ENCODE measurements around the gene FAM117B.

The FAM117B gene

DNA sequence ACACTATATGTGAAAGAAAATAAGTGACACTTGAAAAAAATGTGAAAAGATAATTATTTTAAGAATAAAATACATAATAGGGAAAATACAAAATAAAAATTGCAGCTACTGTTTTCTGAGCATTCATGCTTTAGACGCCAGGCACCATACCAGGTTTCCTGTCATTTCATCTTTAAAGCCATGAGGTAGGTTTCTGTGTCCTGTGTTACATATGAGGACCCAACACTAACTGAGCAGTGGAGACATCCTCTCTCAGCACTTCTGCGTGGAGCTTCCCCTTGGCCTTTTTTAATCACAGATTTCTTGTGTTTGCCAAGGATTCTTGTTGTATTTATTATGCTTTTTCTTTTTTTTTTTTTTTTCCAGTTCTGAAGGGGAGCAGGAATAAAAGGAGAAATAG, 117.3 kb downstream of the FAM117B start:
- Mint-ChIP-seq H3K9me3 (no peaks in the 10 kb centered on the region), H3K27me3 (no peaks in the 10 kb centered on the region), H3K27ac (no peak overlapping the region), H3K4me1 (ENCODE audit: low read depth) (peaks cover 42% of the 10 kb centered on the region), H3K36me3 (ENCODE audit: low read depth) (peaks cover 17% of the 10 kb centered on the region), H3K4me3 (no peak overlapping the region)

DNA sequence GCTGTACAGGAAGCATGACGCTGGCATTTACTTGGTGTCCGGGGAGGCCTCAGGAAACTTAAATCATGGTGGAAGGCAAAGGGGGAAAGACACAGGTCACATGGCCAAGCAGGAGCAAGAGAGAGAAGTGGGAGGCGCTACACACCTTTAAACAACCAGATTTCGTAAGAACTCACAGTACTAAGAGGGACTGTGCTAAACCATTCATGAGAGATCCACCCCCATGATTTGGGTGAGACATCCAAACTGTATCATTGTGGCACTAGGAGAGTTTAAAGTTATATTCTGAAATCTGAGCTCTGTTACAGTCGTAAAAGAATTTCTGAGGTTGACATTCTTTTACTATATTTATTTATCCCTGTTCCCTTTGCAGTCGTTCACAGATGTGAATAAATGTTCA, 120.2 kb downstream of the FAM117B start:
- no peaks in the 10 kb centered on the region for H3K27me3 Mint-ChIP-seq
- H3K4me3 Mint-ChIP-seq, result no peak overlapping the region
- H3K4me1 Mint-ChIP-seq (ENCODE audit: low read depth), result peaks cover 37% of the 10 kb centered on the region
- H3K9me3 Mint-ChIP-seq, result no peaks in the 10 kb centered on the region
- peaks cover 35% of the 10 kb centered on the region for H3K36me3 Mint-ChIP-seq (ENCODE audit: low read depth)
- peak overlapping the region; percentile 19 for H3K27ac Mint-ChIP-seq

DNA sequence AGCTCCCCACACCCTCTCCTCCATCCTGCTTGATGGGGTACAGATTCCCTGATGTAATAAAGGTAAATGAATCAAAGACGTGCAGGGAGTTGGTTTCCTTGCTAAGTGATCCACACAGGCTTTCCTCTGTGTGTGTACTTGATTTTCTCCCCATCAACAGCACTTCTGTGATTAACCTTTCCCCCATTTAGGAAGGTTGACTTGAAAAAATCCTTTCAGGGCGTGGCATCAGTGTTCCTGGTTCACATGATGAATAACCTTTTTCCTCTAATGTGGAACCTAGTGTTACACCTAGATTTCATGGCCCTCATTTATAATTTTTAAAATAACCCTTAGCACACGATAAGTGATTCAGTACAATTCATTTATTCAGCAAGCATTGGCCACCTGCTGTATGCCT, 121.8 kb downstream of the FAM117B start:
- Mint-ChIP-seq H3K27me3 (no peaks in the 10 kb centered on the region), H3K36me3 (ENCODE audit: low read depth) (peaks cover 47% of the 10 kb centered on the region), H3K4me1 (ENCODE audit: low read depth) (peaks cover 30% of the 10 kb centered on the region), H3K4me3 (no peak overlapping the region), H3K27ac (no peak overlapping the region), H3K9me3 (no peaks in the 10 kb centered on the region)

DNA sequence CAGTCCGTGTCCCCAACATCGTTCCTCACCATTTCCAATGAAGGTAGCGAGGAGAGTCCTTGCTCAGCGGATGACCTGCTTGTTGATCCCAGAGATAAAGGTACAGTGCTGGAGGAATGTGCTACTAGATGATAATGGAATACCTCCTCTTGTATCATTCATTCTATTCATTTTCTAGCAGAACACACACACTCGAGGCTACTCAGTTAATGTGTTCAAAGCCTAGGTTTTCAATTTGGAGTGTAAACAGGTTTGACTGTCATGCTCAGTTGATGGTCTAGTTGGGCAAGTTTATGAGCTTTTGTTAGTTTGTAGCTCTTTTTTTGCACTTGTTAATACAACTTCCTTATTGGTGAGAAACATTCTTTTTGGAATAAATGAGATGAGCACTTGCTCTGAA, 122.6 kb downstream of the FAM117B start:
- Mint-ChIP-seq H3K27ac (no peak overlapping the region), H3K9me3 (no peaks in the 10 kb centered on the region), H3K4me3 (no peak overlapping the region), H3K36me3 (ENCODE audit: low read depth) (peaks cover 47% of the 10 kb centered on the region), H3K4me1 (ENCODE audit: low read depth) (peaks cover 29% of the 10 kb centered on the region), H3K27me3 (no peaks in the 10 kb centered on the region)

DNA sequence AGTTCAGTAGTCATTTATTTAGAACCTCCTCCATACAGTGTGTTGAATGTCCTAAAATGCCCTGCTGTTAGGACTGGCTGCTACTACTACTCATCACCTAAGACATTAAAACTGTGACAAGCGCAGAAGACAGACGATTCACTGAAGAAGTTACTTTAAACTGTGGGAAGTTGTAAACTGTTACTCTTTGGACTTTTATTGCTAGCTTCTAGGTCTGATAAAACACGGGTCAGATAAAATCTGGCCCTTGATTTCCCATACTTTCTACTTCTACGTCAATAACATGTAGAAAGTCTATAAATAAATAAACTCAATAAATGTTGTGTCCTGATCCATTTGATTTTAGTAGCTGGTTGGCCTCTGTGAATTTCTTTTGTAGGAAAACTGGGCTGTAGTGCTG, 123.4 kb downstream of the FAM117B start:
- Mint-ChIP-seq H3K27ac (no peak overlapping the region), H3K4me3 (no peak overlapping the region), H3K4me1 (ENCODE audit: low read depth) (peaks cover 33% of the 10 kb centered on the region), H3K27me3 (no peaks in the 10 kb centered on the region), H3K9me3 (no peaks in the 10 kb centered on the region), H3K36me3 (ENCODE audit: low read depth) (peaks cover 48% of the 10 kb centered on the region)

DNA sequence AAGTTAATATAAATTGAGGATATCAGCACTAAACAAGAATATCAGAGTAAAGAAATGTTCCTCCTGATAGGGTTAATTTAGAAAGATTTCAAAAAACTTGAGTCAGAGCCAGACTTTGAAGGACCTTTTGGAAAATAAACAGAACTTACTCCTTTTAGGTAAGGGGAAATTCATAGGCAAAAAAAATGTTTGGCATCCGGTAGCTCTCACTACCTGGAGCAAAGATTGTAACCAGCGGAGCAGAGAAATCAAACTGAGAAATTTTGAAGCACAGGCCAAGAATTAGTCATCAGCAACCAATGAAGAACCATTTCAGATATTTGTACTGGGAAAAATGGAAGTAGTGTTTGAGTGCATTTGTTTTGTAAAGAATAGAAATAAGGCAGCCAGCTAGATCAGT, 123.8 kb downstream of the FAM117B start:
- Mint-ChIP-seq H3K9me3 (no peaks in the 10 kb centered on the region), H3K27ac (no peak overlapping the region), H3K27me3 (no peaks in the 10 kb centered on the region), H3K36me3 (ENCODE audit: low read depth) (peaks cover 48% of the 10 kb centered on the region), H3K4me3 (no peak overlapping the region), H3K4me1 (ENCODE audit: low read depth) (peaks cover 33% of the 10 kb centered on the region)

DNA sequence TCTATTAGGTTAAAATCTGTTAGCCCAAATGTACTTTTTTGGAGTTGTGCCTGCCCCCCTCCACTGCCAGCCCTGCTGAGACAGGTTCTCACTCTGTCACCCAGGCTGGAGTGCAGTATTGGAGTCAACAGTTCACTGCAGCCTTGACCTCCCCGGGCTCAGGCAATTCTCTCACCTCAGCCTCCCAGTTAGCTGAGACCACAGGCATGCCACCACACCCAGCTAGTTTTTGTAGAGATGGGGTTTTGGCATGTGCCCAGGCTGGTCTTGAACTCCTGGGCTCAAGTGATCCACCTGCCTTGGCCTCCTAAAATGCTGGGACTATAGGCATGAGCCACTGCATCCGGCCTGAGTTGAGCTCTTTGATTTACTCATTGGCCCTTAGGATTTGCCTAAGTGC, 126.1 kb downstream of the FAM117B start:
- Mint-ChIP-seq H3K4me1 (ENCODE audit: low read depth) (peaks cover 40% of the 10 kb centered on the region), H3K27ac (no peak overlapping the region), H3K9me3 (no peaks in the 10 kb centered on the region), H3K4me3 (no peak overlapping the region), H3K27me3 (no peaks in the 10 kb centered on the region), H3K36me3 (ENCODE audit: low read depth) (peaks cover 57% of the 10 kb centered on the region)

DNA sequence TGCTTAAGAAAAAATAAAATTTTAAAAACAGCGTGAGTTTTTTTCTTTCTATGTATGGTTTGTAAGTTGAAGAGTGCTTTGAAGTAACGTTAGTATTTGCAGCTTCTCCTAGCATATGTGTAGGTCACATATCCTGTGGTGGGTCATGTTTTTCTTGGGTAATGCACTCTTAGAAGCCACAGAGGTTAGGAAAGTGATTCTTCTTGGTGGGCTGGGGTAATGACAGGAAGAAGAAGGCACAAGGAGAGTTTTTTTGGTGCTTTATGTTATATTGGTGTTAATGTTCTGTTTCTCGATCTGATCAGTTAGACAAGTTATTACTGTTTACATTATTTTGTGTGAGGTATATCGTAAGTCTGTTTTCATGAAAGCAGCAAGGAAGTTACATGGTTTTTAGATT, 127.8 kb downstream of the FAM117B start:
- H3K36me3 Mint-ChIP-seq (ENCODE audit: low read depth), result peaks cover 54% of the 10 kb centered on the region
- H3K9me3 Mint-ChIP-seq, result no peaks in the 10 kb centered on the region
- peak overlapping the region; percentile 70 for H3K4me3 Mint-ChIP-seq
- peak overlapping the region; percentile 90 for H3K27ac Mint-ChIP-seq
- H3K4me1 Mint-ChIP-seq (ENCODE audit: low read depth), result peaks cover 40% of the 10 kb centered on the region
- H3K27me3 Mint-ChIP-seq, result no peaks in the 10 kb centered on the region

DNA sequence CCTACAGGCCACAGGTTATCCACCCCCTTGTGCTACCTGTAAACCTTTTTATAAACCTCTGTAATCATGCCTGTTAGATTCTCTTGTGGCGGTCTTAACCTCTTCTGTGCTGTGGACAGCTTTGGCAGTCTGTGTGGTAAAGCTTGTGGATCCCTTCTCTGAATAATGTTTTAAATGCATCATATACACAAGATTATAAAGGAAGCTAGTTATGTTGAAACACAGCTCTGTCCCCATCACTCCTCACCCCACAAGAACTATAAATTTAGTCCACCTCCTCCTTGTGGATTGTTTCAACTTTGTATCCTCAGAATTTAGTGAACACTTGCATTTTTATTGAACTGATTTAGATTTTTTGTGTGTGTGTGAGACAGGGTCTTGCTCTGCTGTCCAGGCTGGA, 129.1 kb downstream of the FAM117B start:
- Mint-ChIP-seq H3K4me1 (ENCODE audit: low read depth) (peaks cover 48% of the 10 kb centered on the region), H3K27ac (peak overlapping the region; percentile 90), H3K27me3 (no peaks in the 10 kb centered on the region), H3K4me3 (peak overlapping the region; percentile 70), H3K9me3 (no peaks in the 10 kb centered on the region), H3K36me3 (ENCODE audit: low read depth) (peaks cover 47% of the 10 kb centered on the region)

DNA sequence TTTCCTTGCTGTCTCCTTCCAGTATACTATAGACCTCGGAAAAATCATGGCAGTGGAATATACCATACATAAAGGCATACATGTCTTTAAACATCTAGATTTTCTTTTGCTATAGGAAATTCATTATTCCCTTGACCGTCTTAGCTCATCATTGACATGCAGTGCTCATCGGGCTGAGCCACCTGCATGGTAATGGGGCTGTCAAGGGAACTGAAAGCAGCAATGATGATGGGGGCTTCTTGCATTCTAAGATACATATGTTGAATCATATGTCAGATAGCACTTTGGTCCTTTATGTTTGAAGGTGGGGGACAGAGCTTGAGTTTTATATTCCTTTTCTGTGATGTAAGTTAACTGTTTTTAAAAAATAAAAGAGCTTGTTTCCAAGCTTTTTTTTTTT, 130.2 kb downstream of the FAM117B start:
- Mint-ChIP-seq H3K4me1 (ENCODE audit: low read depth) (peaks cover 57% of the 10 kb centered on the region), H3K9me3 (no peaks in the 10 kb centered on the region), H3K36me3 (ENCODE audit: low read depth) (peaks cover 50% of the 10 kb centered on the region), H3K27me3 (no peaks in the 10 kb centered on the region), H3K4me3 (no peak overlapping the region), H3K27ac (no peak overlapping the region)

DNA sequence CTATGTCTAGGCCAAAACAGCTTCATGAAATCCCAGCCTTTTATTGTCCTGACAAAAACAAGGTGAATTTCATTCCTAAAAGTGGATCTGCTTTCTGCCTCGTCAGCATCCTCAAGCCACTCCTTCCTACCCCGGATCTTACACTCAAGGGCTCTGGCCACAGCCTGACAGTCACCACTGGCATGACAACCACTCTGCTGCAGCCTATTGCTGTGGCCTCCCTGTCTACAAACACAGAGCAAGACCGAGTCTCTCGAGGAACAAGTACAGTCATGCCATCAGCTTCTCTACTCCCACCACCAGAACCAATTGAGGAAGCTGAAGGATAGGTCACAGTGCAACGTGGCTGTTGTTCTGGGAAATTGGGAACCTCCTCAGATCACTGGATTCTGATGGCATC, 130.7 kb downstream of the FAM117B start:
- Mint-ChIP-seq H3K9me3 (no peaks in the 10 kb centered on the region), H3K36me3 (ENCODE audit: low read depth) (peaks cover 47% of the 10 kb centered on the region), H3K4me1 (ENCODE audit: low read depth) (peaks cover 57% of the 10 kb centered on the region), H3K4me3 (no peak overlapping the region), H3K27me3 (no peaks in the 10 kb centered on the region), H3K27ac (no peak overlapping the region)

DNA sequence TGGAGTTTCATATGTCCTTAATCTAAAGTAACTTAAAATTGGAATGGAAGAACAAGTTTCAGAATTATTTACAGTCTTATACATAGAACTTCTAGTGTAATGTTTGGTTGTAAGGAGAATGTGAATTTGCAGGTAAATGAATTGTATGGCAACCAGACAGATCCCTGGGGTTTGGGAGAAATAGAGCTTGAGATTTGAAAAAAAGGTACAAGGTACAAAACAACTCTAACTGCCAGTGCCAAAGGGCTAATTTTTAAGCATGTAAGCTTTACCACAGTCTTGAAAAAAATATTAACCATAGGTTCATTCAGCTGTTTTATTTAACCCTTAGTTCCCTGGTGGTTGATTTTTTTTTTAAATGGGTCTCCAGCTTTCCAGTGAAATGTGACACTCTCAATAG, 133.5 kb downstream of the FAM117B start:
- Mint-ChIP-seq H3K4me1 (ENCODE audit: low read depth) (peaks cover 34% of the 10 kb centered on the region), H3K27ac (no peak overlapping the region), H3K9me3 (no peaks in the 10 kb centered on the region), H3K27me3 (no peaks in the 10 kb centered on the region), H3K36me3 (ENCODE audit: low read depth) (peaks cover 46% of the 10 kb centered on the region), H3K4me3 (no peak overlapping the region)

DNA sequence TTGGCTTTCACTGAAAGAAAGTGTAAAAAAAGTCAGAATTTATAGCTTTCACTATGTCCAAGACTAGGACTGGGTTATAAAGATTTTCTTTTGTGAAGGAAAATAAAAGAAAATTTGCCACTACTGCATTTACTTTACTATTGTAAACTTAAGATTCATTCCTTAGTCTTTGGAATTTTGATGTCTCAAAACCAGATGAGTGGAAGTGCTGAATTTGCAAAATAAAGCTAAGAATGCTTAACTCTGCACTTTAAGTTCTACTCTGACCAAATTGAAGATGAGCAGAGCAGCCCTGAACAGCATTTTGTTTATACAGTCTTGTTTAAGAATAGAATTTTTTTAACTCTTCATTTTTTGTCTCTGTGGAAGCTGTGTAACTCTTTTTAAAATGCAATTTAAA, 134.4 kb downstream of the FAM117B start:
- Mint-ChIP-seq H3K4me3 (no peak overlapping the region), H3K27ac (no peak overlapping the region), H3K4me1 (ENCODE audit: low read depth) (peaks cover 26% of the 10 kb centered on the region), H3K27me3 (no peaks in the 10 kb centered on the region), H3K9me3 (no peaks in the 10 kb centered on the region), H3K36me3 (ENCODE audit: low read depth) (peaks cover 42% of the 10 kb centered on the region)

DNA sequence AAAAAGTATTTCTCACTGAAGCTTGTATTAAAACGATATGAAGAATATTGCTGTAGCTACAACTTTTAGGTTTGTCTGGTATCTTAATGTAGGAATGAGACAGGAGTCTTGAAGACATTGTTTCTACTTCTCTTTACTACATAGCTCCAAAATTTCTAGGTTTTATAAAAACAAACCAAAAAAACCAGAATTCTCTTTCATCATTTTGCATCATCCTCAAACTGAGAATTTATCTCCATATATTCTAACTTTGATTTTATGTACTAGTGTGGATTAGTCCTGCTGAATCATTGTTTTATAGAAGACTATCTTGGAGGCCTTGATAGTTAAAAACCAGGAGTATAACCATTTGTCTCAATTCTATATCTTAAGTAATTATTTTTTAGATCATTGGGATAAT, 136.6 kb downstream of the FAM117B start:
- no peaks in the 10 kb centered on the region for H3K9me3 Mint-ChIP-seq
- H3K4me1 Mint-ChIP-seq (ENCODE audit: low read depth), result peaks cover 18% of the 10 kb centered on the region
- no peak overlapping the region for H3K4me3 Mint-ChIP-seq
- peaks cover 43% of the 10 kb centered on the region for H3K36me3 Mint-ChIP-seq (ENCODE audit: low read depth)
- no peaks in the 10 kb centered on the region for H3K27me3 Mint-ChIP-seq
- no peak overlapping the region for H3K27ac Mint-ChIP-seq

DNA sequence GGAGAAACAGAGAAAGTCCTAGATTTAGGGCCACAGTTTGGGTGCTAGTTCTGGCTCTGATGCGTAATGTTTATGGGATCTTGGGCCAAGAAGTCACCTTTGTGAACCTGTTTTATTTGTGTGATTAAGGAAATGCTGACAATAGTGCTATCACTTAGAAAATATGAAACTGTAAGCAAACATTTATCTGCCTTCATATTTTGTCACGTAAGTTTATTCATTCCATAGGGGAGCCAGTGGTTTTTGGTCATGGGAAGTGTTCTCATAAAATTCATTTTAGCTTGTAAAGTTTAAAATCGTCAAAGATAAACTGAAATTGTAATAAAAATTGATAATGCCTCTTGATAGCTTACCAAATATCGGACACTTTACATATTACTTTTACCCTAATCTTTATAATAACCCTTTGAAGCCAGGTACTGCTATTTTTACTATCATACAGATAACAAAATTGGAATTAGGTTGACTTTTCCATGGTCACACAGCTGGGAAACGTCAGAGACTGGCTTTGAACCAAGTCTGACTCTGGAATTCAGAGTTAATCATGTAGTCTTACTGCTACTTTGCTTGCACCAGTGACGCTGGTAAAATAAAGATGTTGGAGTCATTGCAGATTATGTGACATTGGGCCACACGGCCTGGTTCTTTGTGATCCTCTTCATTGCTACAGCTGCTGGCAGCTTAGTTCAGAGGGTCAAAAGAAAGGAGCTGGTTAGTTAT, 137.1 kb downstream of the FAM117B start:
- Mint-ChIP-seq H3K4me1 (ENCODE audit: low read depth) (peaks cover 18% of the 10 kb centered on the region), H3K27ac (no peak overlapping the region), H3K27me3 (no peaks in the 10 kb centered on the region), H3K9me3 (no peaks in the 10 kb centered on the region), H3K4me3 (no peak overlapping the region), H3K36me3 (ENCODE audit: low read depth) (peaks cover 48% of the 10 kb centered on the region)

DNA sequence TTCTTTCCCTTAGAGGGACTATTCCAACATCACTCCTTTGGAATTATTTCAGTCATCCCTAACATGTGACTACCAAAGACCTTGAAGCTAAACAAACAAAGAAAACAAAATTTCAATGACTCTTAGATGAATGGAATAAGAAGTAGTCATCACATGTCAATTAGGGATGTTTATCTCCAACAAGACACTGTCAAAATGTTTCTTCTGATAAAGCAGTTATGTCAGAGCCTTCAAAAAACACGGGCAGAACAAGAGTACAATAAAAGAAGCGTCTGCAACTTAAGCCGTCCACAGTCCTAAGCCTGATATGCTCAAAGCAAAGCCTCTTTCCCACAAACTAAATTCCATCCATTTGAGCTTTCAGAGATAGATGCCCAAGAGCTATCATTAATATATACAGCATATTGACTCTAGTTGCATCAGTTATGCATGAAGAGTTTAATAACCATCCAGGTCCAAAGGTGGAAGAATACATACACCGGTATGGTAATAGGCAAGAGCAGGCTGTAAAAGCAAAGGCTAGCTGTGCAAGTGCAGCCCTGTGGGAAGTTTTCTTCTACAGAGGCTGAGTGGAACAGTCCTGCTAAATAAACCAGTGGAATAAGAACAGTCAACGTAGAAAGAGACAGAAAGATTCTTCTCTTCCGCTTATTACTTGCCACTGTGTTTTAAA, 138.7 kb downstream of the FAM117B start:
- Mint-ChIP-seq H3K36me3 (ENCODE audit: low read depth) (peaks cover 53% of the 10 kb centered on the region), H3K4me1 (ENCODE audit: low read depth) (peaks cover 15% of the 10 kb centered on the region), H3K27me3 (no peaks in the 10 kb centered on the region), H3K27ac (no peak overlapping the region), H3K4me3 (no peak overlapping the region), H3K9me3 (no peaks in the 10 kb centered on the region)
